ENCODE data around the gene OAS2. TPM values are rescaled to one million over a fixed set of nuclear protein-coding genes. Genes with fewer than 3 reads are reported as not detected.

The OAS2 gene
- total RNA-seq, 2 donors from 2014 or later, result 3.2 to 6.7 TPM

DNA sequence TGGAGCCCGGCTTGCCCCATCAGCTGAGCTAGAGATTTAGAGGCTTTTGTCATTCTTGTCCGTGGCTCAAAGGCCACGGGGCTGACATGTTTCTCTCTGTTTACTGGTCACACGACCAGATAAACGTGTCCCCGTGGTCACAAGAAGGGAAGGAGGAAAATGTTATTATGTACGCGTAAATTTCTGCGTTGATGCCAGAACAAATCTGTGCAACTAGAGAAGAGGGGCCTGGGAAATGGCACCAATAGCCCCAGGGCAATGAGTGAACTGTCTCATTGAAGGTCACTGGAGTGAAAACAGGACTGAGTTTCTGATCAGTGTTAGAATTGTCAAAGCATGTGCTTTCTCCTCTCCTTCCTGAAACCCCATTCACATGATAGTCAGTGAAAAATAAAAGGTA, 25.3 kb downstream of the OAS2 start:
- intact Hi-C loops (cut with DNase I, micrococcal nuclease), result no loop called here
- ATAC-seq, result no peak
- no peak for DNase-seq

DNA sequence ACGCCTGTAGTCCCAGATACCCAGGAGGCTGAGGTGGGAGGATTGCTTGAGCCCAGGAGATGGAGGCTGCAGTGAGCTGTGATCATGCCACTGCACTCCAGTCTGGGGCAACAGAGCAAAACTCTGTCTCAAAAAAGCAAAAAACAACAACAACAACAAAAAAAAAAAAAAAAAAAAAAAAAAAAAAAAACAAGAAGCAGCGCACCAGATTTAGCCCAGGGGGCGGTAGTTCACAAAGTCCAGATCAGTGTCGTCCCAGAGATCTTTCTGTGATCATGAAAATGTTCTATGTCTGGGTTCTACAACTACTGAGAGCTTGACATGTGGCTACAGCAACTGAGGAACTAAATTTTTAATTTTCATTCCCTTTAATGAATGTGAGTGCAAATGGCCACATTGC, 27.4 kb downstream of the OAS2 start:
- ATAC-seq, result no peak
- DNase-seq, result no peak
- intact Hi-C loops (cut with DNase I, micrococcal nuclease), result no loop called here

DNA sequence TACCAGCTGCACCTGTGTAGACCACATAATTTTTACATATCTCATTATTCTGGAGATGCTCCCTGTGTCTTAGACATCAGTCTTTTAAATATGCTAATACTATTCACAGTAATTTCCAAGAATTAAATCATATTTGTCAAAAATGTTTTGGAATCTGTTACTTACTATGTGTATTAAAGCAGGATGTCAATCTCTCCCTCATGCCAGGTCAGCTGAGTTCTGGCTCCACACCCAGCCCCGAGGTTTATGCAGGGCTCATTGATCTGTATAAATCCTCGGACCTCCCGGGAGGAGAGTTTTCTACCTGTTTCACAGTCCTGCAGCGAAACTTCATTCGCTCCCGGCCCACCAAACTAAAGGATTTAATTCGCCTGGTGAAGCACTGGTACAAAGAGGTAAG, 27.9 kb downstream of the OAS2 start:
- intact Hi-C loops (cut with DNase I, micrococcal nuclease), result no loop called here
- DNase-seq (no peak), ATAC-seq (no peak)

DNA sequence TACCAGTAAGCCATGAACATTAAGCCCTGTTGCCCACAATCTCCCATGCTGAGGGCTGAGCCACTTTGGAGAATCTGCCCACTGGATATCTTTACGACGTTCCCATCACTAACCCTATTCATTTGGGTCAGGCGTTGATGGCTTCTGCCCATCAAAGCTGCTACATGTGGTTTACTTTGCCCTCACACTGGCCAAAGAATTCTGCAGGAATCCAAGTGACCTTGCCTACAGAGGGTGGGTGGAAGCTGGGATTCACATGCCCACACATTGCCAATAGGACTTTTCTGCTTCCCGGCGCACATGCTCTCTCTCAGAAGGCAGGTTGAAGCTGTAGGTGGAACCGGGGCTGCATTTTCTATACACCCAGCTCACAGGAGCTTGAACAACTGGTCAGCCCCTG, 28.3 kb downstream of the OAS2 start:
- ATAC-seq (no peak), DNase-seq (no peak)
- intact Hi-C loops (cut with DNase I, micrococcal nuclease), result no loop called here

DNA sequence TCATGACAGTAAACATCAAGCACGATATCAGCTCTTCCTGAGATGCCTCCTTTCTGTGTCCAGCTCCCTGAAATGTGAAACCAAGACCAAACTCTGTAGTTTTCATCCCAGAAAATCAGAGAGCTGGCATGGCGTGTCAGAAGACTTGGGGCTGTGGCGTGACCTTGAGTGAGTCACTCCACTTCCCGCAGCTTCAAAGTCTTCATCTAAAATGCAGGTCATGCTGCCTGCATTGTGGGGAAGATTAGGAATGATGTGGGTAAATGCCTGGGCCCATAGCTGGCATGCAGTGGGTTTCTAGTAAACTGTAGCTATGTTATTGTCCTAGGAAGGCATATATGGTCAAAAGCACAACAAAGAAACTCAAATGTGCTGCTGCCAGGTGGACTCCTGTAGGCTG, 28.8 kb downstream of the OAS2 start:
- ATAC-seq (no peak), DNase-seq (no peak)
- intact Hi-C loops (cut with DNase I, micrococcal nuclease), result no loop called here

DNA sequence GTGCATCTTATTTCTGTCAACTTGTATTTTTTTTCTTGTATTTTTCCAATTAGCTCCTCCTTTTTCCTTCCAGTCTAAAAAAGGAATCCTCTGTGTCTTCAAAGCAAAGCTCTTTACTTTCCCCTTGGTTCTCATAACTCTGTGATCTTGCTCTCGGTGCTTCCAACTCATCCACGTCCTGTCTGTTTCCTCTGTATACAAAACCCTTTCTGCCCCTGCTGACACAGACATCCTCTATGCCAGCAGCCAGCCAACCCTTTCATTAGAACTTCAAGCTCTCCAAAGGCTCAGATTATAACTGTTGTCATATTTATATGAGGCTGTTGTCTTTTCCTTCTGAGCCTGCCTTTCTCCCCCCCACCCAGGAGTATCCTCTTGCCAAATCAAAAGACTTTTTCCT, 32.4 kb downstream of the OAS2 start:
- intact Hi-C loops (cut with DNase I, micrococcal nuclease), result no loop called here
- DNase-seq, result no peak
- no peak for ATAC-seq

DNA sequence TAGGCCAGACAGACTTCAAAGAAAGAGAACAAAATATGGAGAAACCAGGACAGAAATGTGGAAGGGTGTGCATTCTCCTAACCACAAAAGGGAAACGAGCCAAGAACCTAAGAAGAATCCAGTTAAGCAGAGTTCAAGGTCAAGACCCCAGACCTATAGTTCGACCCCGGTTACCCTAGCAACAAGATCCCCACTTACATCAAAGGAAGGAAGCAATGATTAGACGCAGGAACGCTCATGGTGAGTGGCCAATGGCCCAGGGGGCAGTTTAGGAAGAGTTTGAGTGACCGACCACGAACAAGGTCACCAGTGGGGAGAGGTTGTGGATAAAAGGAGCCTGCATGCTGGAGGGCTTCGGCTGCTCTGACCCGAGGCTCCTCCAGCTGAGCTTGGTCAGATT, 36.2 kb downstream of the OAS2 start:
- intact Hi-C loops (cut with DNase I, micrococcal nuclease), result no loop called here
- ATAC-seq (no peak), DNase-seq (no peak)

DNA sequence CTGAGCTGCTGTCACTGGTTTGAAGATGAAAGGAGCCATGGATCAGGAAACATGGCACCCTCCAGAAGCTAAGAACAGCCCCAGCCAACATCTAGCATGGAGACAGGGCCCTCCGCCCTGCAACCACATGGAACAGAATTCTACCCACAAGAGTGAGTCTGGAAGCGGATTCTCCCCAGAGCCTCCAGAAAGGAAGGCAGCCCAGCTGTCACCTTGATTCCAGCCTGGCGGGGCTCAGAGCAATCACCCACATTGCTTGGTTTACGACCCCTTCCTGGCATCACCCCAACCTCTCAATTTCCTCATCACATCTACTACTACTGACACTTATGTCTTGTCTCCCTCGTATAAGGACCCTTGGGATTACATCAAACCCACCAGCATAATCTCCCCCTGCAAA, 38.5 kb downstream of the OAS2 start:
- intact Hi-C loops (cut with DNase I, micrococcal nuclease), result no loop called here
- no peak for DNase-seq
- ATAC-seq, result no peak

DNA sequence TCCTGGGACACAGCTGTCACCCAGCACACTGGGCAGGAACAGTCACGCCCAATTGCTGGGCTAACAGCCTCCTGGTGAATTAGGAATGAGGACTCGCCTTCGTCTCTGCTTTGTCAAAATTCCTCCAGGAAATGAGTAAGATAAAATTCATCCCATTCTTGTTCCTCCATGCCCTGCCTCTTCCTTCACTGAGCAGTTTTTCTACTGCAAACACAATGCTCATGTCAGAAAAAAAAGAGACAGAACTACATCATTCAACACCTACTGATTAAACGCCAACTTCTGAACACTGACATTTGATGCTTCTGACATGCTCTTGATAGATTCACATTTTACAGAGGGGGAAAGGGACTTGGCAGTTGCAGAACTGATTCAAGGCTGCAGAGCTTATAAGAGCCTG, 40.7 kb downstream of the OAS2 start:
- intact Hi-C loops (cut with DNase I, micrococcal nuclease), result no loop called here
- DNase-seq (no peak), ATAC-seq (no peak)

DNA sequence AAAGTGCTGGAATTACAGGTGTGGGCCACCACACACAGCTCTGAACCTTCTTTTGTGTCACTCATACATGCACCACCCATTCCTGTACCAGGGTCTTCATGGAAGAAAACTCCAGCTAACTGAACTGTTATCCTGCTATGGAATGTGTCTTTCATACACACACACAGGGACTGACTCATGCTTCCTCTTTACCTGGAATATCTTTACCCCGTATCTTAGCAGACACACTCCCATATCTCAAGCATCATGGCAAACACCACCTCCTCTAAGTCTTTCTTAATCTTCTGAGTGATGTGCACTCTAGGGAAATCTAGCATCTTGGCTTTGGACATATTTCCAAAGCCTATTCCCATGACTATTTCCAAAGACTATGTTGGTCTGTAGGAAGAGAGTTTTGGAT, 43.2 kb downstream of the OAS2 start:
- intact Hi-C loops (cut with DNase I, micrococcal nuclease), result no loop called here
- ATAC-seq (no peak), DNase-seq (no peak)

DNA sequence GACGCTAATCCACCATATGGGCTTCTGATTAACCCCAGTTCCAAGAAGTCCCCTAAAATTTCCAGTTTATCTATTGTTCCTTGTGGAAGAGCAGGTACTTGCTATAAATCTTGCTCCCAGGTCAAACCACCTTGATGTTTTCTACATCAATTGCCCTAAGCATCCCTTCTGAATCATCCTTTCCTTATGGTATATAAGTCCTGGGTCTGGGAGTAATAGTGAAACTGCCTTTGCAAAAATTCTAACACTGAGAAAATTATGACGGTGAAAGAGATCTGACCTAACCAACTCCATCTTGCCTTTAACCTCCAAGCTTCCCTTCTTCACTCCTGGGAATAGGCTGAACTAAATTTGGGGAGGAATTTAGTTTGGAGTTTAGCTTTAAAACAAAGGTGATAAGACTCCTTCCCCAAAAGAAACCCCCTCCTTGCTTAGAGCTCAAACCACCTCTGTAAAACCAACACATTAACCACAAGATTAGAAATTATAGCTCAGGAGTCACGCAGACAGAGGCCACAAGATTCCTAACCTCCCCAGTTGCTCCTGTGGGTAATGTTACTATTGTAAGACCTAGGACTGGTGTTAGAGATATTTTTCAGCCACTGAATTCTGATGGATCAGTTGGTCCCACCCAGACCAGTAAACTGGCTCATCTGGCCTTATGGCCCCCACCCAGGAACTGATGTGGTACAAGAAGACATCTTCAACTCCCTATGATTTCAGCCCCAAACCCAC, 44.4 kb downstream of the OAS2 start:
- intact Hi-C loops (cut with DNase I, micrococcal nuclease), result no loop called here
- no peak for DNase-seq
- ATAC-seq, result no peak

DNA sequence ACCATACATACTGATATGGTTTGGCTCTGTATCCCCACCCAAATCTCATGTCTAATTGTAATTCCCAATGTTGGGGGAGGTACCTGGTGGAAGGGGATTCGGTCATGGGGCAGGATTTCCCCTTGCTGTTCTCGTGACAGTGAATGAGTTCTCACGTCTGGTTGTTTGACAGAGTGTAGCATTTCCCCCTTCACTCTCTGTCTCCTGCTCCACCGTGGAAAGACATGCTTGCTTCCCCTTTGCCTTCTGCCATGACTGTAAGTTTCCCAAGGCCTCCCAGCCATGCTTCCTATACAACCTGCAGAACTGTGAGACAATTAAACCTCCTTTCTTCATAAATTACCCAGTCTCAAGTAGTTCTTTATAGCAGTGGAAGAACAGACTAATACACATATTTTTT, 49.4 kb downstream of the OAS2 start:
- intact Hi-C loops (cut with DNase I, micrococcal nuclease), result no loop called here
- no peak for DNase-seq
- no peak for ATAC-seq

DNA sequence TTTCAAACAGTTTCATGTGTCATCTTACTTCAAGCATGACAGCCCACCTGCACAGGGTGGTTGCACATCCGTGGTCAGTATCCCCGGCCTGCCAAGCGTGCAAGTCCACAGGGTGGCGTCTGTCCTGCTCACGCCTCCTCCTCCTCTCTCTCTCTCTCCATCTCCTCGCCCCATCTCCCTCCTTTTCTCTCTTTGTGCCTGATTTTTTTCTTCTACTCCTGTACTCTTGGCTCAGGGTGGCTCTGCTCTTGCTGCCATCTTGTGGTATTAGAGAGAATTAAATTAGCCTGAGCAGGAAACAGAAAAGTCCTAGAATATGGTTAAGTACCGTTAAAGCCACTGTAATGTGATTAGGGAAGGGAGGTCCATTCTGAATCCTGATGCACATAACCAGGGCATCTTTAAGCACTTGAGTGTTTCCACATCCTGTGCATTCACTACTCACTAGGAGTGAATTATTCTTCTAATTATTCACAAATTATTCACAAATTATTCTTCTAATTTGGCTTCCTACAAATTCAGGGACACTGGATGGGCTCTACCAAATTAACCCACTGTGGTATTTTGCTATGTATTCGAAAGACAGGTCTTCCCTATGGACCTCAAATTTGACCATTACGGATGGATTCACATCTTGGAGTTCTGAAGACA, 52.7 kb downstream of the OAS2 start:
- intact Hi-C loops (cut with DNase I, micrococcal nuclease), result loop anchor here in 1 of 2 donors (10.0 kb wide), 1 partner anchor 136 kb away; no protein-coding TSS in a partner anchor
- DNase-seq (no peak), ATAC-seq (peak; percentile 42)

DNA sequence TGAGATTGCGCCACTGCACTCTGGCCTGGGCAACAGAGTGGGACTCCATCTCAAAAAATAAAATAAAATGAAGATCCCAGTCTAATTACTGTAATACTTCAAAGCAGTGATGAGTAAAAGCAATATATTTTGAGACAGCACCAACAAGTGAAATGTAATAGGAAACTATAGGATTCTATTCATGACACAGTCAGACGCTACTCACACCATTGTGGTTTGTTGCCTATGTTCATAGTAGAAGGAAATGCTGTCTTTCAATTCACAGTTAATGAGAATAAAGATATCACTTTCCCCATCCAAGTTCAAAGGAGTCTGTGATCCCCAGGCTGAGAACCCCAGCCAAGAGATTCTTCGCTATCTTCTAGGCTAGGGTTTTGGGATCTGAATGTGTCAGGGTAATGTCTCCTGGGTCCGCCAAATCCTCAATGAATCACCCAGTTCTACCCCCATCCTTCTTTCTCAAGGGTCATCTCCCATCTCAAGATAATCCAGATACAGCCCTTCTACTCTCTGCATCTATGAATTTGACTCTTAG, 61.7 kb downstream of the OAS2 start:
- ATAC-seq (no peak), DNase-seq (no peak)
- intact Hi-C loops (cut with DNase I, micrococcal nuclease), result loop anchor here in 1 of 2 donors (10.0 kb wide), 1 partner anchor 145 kb away; no protein-coding TSS in a partner anchor

DNA sequence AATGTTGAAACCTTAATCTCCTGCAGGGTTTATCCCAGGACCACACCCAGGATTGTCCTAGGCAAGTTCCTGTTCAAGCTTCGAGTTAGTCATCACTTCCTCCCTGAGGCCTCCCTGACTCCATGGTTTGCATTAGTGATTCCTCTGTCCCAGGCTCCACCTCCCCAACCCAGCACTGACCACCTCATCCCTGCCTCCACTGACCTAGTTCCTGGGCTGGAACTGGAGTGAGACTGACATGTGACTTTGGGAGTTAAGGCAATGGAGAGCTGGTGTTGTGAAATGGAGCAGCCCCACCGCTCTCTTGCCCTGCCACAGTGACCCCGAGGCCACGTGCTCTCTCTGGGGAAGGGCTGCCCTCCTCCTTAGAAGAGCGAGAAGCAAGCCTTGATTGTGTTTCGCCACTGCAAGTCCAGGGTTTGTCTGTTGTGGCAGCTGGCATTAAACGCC, 62.4 kb downstream of the OAS2 start:
- peak; percentile 81 for ATAC-seq
- peak in 1 of 2 donors; percentile 58 for DNase-seq
- intact Hi-C loops (cut with DNase I, micrococcal nuclease), result no loop called here

DNA sequence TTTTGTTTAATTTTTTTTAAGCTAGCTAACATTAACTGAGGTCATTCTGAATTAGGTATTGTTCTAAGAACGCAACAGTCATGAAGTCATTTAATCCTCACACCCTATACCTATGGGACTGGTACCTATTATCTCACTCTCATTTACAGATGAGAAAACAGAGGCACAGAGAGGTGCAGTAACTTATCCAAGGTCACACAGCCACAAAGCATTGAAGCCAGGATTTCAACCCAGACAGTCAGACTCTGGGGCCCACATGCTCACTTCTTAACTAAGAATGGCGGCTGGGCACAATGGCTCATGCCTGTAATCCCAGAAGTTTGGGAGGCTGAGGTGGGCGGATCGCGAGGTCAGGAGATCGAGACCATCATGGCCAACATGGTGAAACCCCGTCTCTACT, 63.2 kb downstream of the OAS2 start:
- intact Hi-C loops (cut with DNase I, micrococcal nuclease), result no loop called here
- DNase-seq (no peak), ATAC-seq (no peak)

DNA sequence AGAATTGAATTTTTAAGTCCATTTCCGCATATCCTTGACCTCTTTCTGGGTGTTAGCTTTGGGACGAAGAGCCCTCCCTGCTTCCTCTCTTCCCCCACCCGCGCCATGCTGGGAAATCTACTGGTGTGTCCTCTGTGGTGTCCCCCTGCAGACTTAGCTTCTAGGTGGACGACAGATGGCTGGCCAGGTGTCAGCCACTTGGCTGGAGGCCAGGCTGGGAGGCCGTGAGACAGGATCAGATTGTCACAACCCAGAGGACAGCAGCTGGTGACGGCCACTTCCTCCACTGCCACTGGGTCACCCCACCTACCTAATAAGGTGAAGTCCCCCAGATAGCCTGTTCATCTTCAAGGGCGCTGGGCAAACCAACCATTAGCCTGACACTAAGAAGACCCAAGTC, 64.9 kb downstream of the OAS2 start:
- no peak for DNase-seq
- no peak for ATAC-seq
- intact Hi-C loops (cut with DNase I, micrococcal nuclease), result no loop called here

DNA sequence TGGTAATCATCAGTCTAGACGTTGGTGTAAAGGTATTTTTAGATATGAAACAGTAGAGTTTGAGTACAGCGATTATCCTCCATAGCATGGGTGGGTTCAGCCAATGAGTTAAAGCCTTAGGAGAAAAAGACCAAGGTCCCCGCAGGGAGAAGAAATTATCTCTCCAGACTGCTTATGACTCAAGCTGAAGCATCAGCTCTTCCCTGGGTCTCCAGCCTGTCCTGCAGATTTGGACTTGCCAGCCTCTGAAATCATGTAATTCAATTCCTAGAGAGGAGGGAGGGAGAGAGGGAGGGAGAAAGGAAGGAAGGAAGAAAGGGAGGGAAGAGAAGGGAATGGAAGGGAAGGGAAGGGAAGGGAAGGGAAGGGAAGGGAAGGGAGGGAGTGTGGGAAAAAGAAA, 66.2 kb downstream of the OAS2 start:
- intact Hi-C loops (cut with DNase I, micrococcal nuclease), result no loop called here
- no peak for ATAC-seq
- no peak for DNase-seq

DNA sequence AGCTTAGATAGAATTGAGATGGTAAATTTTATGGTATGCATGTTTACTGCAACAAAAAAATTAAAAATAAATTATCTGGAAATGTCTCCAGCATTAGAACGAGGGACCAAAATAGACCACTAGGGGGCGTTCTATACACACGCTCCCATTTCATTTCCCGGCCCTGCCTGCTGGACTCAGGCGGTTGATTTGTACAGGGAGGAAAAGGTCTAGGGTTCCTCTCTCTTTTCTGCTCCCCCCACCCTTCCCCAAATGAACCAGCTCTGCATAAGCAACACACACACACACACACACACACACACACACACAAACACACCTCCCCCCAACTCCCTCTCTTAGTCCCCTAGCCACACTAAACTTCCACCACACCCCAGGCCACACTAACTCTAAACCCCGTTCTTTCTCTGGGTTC, 70.4 kb downstream of the OAS2 start:
- intact Hi-C loops (cut with DNase I, micrococcal nuclease), result loop anchor here in 1 of 2 donors (5.0 kb wide), 1 partner anchor 124 kb away; no protein-coding TSS in a partner anchor
- peak in 1 of 2 donors; percentile 58 for DNase-seq
- ATAC-seq, result peak; percentile 81

Measured in left colon (tissue), 2 donors.